ENCODE measurements around the gene ERICH4. TPM values are rescaled to one million over a fixed set of nuclear protein-coding genes. Genes with fewer than 3 reads are reported as not detected.

The ERICH4 gene
- total and polyA plus RNA-seq, 2 of the 8 experiments (the other 6 are each of a cell fraction or from before 2014, with no cell fraction given), result not detected

GRCh38 chr19:41427647-41428480 is 15.1 kb upstream of the ERICH4 start (continued):
- TF ChIP-seq, protein P1, sequence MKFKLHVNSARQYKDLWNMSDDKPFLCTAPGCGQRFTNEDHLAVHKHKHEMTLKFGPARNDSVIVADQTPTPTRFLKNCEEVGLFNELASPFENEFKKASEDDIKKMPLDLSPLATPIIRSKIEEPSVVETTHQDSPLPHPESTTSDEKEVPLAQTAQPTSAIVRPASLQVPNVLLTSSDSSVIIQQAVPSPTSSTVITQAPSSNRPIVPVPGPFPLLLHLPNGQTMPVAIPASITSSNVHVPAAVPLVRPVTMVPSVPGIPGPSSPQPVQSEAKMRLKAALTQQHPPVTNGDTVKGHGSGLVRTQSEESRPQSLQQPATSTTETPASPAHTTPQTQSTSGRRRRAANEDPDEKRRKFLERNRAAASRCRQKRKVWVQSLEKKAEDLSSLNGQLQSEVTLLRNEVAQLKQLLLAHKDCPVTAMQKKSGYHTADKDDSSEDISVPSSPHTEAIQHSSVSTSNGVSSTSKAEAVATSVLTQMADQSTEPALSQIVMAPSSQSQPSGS (IDR thresholded peaks at IDR 0.05; ENCODE audit: low read length), result no peak
- TF ChIP-seq SP2 (IDR thresholded peaks at IDR 0.05; ENCODE audit: low read length) (no peak), CTBP2 (IDR thresholded peaks at IDR 0.05; ENCODE audit: borderline replicate concordance, insufficient read depth, insufficient read length, low read length) (no peak), RNF2 (IDR thresholded peaks at IDR 0.05; ENCODE audit: borderline replicate concordance, low read depth, low read length, missing control alignments, poor library complexity, severe bottlenecking) (no peak), SUZ12 (IDR thresholded peaks at IDR 0.05; ENCODE audit: low read length) (no peak), CBX5 (IDR thresholded peaks at IDR 0.05; ENCODE audit: low read depth, low read length) (no peak), EP300 (IDR thresholded peaks at IDR 0.05; ENCODE audit: borderline replicate concordance in 1 of 2, low read depth in 2 of 2, low read length in 2 of 2) (no peak), TBP (IDR thresholded peaks at IDR 0.05; ENCODE audit: low read depth, low read length) (no peak), SIRT6 (IDR thresholded peaks at IDR 0.05; ENCODE audit: low read length) (no peak), RFX5 (IDR thresholded peaks at IDR 0.05; ENCODE audit: borderline replicate concordance, low read depth, low read length) (no peak), SP4 (IDR thresholded peaks at IDR 0.05; ENCODE audit: low read length) (no peak), BACH1 (IDR thresholded peaks at IDR 0.05; ENCODE audit: low read length) (no peak), NRF1 (IDR thresholded peaks at IDR 0.05; ENCODE audit: low read depth, low read length) (no peak), TAF1 (IDR thresholded peaks at IDR 0.05; ENCODE audit: low read depth, low read length) (no peak), CHD1 (IDR thresholded peaks at IDR 0.05; ENCODE audit: low read depth, low read length) (no peak), GTF2F1 (IDR thresholded peaks at IDR 0.05; ENCODE audit: borderline replicate concordance, low read depth, low read length) (no peak), HDAC2 (IDR thresholded peaks at IDR 0.05; ENCODE audit: borderline replicate concordance in 1 of 2, low read depth in 2 of 2, low read length in 2 of 2) (no peak), POLR2A (IDR thresholded peaks at IDR 0.05; ENCODE audit: control extremely low read depth in 1 of 2, low read depth in 2 of 2, low read length in 2 of 2) (peak in 1 of 2 experiments; percentile 24; a peak in 1 of 3 replicates), KDM4A (IDR thresholded peaks at IDR 0.05; ENCODE audit: low read depth, low read length, severe bottlenecking) (peak; percentile 33), POLR2AphosphoS5 (IDR thresholded peaks at IDR 0.05; ENCODE audit: low read depth, low read length) (0 out of 2 replicates have a peak, but pooled peaks have one; percentile 5), SRF (IDR thresholded peaks at IDR 0.05; ENCODE audit: low read depth, low read length) (no peak)
